Lung (tissue), 12 donors: ENCODE measurements around the gene CENPK. TPM values are rescaled to one million over a fixed set of nuclear protein-coding genes. Genes with fewer than 3 reads are reported as not detected.
A peak's percentile ranks its signal among the peaks of the same experiment; 100 is the strongest.
"Not testable (repeated sequence)": the region's sequence is repeated elsewhere in the genome, so short reads cannot be mapped to it uniquely, and the experiment has no call there.

Experiments used
- ATAC-seq: fragments of 200-7000 bp; cut with Tn5 transposase; one replicate; pipeline ENCODE4 v1.9.1; 2020; ENCODE audit warnings: moderate number of reproducible peaks; ENCODE audit not compliant: insufficient read depth, low FRiP score
- DNase-seq, 3 donors: peaks; one replicate each; pipeline ENCODE4 v3.0.0-alpha.2; 2013 to 2017
- H3K27ac ChIP-seq, 2 donors: one replicate each; pipeline ENCODE4 v1.5.1; 2013; ENCODE audit warnings: mild to moderate bottlenecking in 2 of 2, moderate library complexity in 2 of 2, control low read depth in 1 of 2, inconsistent platforms in 1 of 2, low read depth in 1 of 2, low read length in 1 of 2
- H3K27me3 ChIP-seq, 3 donors: one replicate each; pipeline ENCODE4 v1.5.1; 2013; ENCODE audit warnings: low read length in 2 of 3; ENCODE audit not compliant: control insufficient read depth in 3 of 3, insufficient read depth in 3 of 3
- H3K36me3 ChIP-seq, 4 donors: one replicate each; pipeline ENCODE4 v1.5.1; 2013; ENCODE audit warnings: low read length in 4 of 4, mild to moderate bottlenecking in 1 of 4, moderate library complexity in 1 of 4; ENCODE audit not compliant: control insufficient read depth in 4 of 4, insufficient read depth in 4 of 4
- H3K4me1 ChIP-seq, 5 donors: one replicate each; pipeline ENCODE4 v1.5.1; 2013; ENCODE audit warnings: low read length in 5 of 5, mild to moderate bottlenecking in 2 of 5, moderate library complexity in 1 of 5; ENCODE audit not compliant: control insufficient read depth in 5 of 5, insufficient read depth in 5 of 5
- H3K4me3 ChIP-seq: one replicate; pipeline ENCODE4 v1.5.1; 2013; ENCODE audit warnings: mild to moderate bottlenecking, control low read depth, moderate library complexity
- H3K9ac ChIP-seq, 2 donors: one replicate each; pipeline ENCODE4 v1.5.1; 2013; ENCODE audit warnings: low read length in 2 of 2, control low read depth in 1 of 2; ENCODE audit not compliant: insufficient read depth in 1 of 2
- H3K9me3 ChIP-seq, 4 donors: one replicate each; pipeline ENCODE4 v1.5.1; 2013; ENCODE audit warnings: low read length in 3 of 4, mild to moderate bottlenecking in 1 of 4, moderate library complexity in 1 of 4; ENCODE audit not compliant: control insufficient read depth in 4 of 4, insufficient read depth in 3 of 4
- WGBS, 2 donors: extraction: QIAGEN DNeasy Blood & Tissue Kit; methylation state at CpG; one replicate each; pipeline ENCODE4 v1.1.7; 2013; 5-methylcytosine and 5-hydroxymethylcytosine counted together
- polyA plus RNA-seq, 2 donors: library from polyadenylated mRNA; stranded (reverse); fragments of 200-250 nt; gene quantifications; one replicate each; pipeline ENCODE4 v1.2.1, GENCODE V29; 2013
- total RNA-seq, 2 donors: library from RNA; depleted of rRNA in 1 of 2; stranded (reverse); fragments of >200 nt in 1 of 2; gene quantifications; one replicate each; pipeline ENCODE4 v1.2.1, GENCODE V29; 2014 to 2021
- TF ChIP-seq, protein P1 (sequence below): IDR thresholded peaks from 2 replicates; pipeline ENCODE4 v1.5.1; 2012; ENCODE audit warnings: mild to moderate bottlenecking; ENCODE audit errors: control extremely low read depth, extremely low read depth
- donor health status: control.
- donor health status: control.
- donor health status: Bipolar disorder and iron deficiency.
- donor health status: healthy.
- donor health status: DM: yes; HTN: yes; CAD: no.

Gene CENPK
- total and polyA plus RNA-seq, 4 donors = 1.6 to 17.1 (median 4.8) TPM

DNA sequence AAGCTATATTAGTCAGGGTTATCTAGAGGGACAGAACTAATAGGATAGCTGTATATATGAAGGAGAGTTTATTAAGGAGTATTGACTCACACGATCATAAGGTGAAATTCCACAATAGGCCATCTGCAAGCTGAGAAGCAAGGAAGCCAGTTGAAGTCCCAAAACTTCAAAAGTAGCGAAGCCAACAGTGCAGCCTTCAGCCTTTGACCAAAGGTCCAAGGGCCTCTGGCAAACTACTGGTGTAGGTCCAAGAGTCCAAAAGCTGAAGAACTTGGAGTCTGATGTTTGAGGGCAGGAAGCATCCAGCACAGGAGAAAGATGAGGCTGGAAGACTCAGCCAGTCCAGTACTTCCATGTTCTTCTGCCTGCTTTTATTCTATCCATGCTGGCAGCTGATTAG, 76.2 kb downstream of the CENPK start:
- not testable (repeated sequence) for DNase-seq, H3K9ac ChIP-seq, ATAC-seq, H3K4me3 ChIP-seq, H3K4me1 ChIP-seq, H3K9me3 ChIP-seq, H3K27me3 ChIP-seq, H3K27ac ChIP-seq, H3K36me3 ChIP-seq
- 97 to 100% methylated on average over 2 of the region's 2 CpGs for WGBS, 2 donors

DNA sequence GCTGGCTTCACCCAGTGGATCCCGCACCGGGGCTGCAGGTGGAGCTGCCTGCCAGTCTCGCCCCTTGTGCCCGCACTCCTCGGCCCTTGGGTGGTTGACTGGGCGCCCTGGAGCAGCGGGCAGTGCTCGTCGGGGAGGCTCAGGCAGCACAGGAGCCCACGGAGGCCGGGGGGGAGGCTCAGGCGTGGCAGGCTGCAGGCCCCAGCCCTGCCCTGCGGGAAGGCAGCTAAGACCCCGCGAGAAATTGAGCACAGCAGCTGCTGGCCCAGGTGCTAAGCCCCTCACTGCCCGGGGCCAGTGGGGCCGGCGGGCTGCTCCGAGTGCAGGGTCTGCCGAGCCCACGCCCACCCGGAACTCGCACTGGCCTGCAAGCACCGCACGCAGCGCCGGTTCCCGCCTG, 77.6 kb downstream of the CENPK start:
- Histone ChIP-seq H3K9me3 (no peaks in the 10 kb centered on the region), H3K4me3 (no peak overlapping the region), H3K4me1 (peaks cover 0 to 21% (median 4%) of the 10 kb centered on the region in 5 donors), H3K27me3 (no peaks in the 10 kb centered on the region), H3K9ac (no peak overlapping the region), H3K27ac (no peak overlapping the region), H3K36me3 (no peaks in the 10 kb centered on the region)
- ATAC-seq (no peak), DNase-seq (no peak)
- 98% methylated on average over 27 to 28 of the region's 28 CpGs for WGBS, 2 donors
- TF ChIP-seq, protein P1, sequence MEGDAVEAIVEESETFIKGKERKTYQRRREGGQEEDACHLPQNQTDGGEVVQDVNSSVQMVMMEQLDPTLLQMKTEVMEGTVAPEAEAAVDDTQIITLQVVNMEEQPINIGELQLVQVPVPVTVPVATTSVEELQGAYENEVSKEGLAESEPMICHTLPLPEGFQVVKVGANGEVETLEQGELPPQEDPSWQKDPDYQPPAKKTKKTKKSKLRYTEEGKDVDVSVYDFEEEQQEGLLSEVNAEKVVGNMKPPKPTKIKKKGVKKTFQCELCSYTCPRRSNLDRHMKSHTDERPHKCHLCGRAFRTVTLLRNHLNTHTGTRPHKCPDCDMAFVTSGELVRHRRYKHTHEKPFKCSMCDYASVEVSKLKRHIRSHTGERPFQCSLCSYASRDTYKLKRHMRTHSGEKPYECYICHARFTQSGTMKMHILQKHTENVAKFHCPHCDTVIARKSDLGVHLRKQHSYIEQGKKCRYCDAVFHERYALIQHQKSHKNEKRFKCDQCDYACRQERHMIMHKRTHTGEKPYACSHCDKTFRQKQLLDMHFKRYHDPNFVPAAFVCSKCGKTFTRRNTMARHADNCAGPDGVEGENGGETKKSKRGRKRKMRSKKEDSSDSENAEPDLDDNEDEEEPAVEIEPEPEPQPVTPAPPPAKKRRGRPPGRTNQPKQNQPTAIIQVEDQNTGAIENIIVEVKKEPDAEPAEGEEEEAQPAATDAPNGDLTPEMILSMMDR = no peak

DNA sequence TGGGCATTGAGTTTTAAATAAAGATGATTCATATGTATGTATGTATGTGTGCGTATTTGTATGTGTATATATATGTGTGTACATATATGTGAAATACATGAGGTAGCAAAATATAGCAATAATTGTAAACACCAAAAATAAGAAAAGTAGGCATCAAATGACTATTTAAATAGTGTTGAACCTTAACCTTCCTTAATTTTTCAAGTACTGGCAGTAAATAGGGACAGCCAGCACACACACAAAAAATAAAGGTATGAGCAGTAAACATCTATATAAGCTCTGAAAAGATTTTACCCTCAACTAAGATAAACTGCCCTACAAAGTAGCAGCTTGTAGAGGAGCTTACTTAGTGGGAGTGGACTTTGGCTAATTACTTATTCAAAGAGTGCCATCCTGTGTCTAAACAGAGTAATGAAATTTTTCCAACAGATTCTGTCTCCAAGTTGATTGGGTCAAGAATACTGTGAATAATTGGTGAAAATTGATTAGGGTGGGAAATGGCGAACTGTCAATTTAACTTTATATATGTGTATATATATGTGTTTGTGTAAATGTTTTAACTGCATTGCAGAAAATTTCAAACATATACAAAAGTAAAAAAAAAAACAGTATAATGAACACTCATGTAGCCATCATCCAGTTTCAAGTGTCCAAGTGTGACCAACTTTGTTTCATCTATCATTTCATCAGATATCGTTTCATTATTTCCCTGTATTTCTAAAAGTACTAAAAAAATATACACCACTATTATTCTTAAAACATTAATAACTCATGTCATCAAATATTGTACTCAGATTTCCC, 79.2 kb downstream of the CENPK start:
- WGBS, 2 donors = 32 to 40% methylated on average over 3 of the region's 3 CpGs
- Histone ChIP-seq H3K9ac (peak overlapping the region in 1 of 2 donors; percentile 88), H3K4me1 (peaks cover 0 to 31% (median 5%) of the 10 kb centered on the region in 5 donors), H3K4me3 (no peak overlapping the region), H3K36me3 (no peaks in the 10 kb centered on the region), H3K27me3 (no peaks in the 10 kb centered on the region), H3K9me3 (no peaks in the 10 kb centered on the region), H3K27ac (peak overlapping the region in 1 of 2 donors; percentile 96)
- peak in 2 of 3 donors; percentile 82 to 86 for DNase-seq
- TF ChIP-seq, protein P1 = peak; percentile 51
- peak; percentile 81 for ATAC-seq

DNA sequence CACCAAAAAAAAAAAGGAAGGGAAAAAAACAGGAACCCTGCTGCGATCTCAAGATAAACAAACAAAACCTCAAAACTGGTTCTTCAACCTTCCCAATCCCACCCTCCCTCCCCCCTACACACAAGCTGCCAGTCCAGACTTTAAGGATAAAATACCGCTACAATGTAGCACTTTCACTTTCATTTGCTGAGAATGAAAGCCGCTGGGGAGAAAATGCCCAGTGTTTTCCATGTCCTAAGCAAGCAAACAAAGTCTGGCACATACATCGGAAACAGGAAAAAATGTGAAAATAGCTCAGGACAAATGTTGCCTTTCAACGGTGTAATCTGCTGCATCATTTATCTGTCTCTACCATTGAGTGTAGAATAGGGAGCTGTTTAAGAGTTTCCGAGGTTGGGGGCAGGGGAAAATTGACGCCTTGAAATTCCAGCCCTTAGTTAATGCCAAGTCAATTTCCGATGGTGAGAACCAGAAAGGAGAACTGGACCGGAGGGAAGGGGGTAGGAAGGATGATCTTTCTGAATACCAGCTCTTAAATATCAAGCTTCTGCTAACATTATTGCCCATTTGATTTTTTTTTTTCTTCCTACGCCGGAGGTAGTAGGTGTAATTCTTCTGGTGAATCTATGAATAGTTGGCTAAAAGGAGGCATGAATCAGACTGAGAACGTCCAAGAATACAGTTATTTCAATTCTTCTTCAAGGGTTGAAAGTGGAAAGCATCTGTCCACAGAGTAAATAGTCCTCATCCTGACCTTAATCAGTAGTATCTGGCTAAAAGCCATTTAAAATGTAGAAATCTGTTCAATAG, 80.0 kb downstream of the CENPK start:
- WGBS, 2 donors = 0% methylated on average over 12 of the region's 12 CpGs
- Histone ChIP-seq H3K27me3 (no peaks in the 10 kb centered on the region), H3K27ac (peak overlapping the region; percentile 5 to 96), H3K9me3 (no peaks in the 10 kb centered on the region), H3K36me3 (no peaks in the 10 kb centered on the region), H3K9ac (peak overlapping the region; percentile 52 to 88), H3K4me3 (peak overlapping the region; percentile 58), H3K4me1 (peaks cover 0 to 31% (median 5%) of the 10 kb centered on the region in 5 donors)
- DNase-seq (peak; percentile 63 to 88 (median 87)), ATAC-seq (peak; percentile 32)
- TF ChIP-seq, protein P1 = no peak
